Prostate gland (tissue), 2 donors: ENCODE measurements around the gene RDH8. TPM values are rescaled to one million over a fixed set of nuclear protein-coding genes. Genes with fewer than 3 reads are reported as not detected.

Source experiments
- DNase-seq: peaks from one replicate; pipeline ENCODE4 v3.0.0-alpha.2; 2019; ENCODE audit warnings: low spot score
- H3K27ac ChIP-seq, 2 donors: fragments of 200-600 bp; sonication (generic); 2 replicates each; pipeline ENCODE4 v1.5.1; 2017 to 2019
- H3K27me3 ChIP-seq: fragments of 200-600 bp; sonication (generic); replicated peaks from 2 replicates; pipeline ENCODE4 v1.5.1; 2019; ENCODE audit not compliant: insufficient read depth
- H3K36me3 ChIP-seq, 2 donors: fragments of 200-600 bp; sonication (generic); 1 replicate in 1 of 2; 2 replicates in 1 of 2; pipeline versions ENCODE4 v1.5.1 to v1.8.1; 2017 to 2019
- H3K4me1 ChIP-seq: fragments of 200-600 bp; sonication (generic); replicated peaks from 2 replicates; pipeline ENCODE4 v1.5.1; 2019
- H3K4me3 ChIP-seq, 2 donors: fragments of 200-600 bp; sonication (generic); 2 replicates each; pipeline ENCODE4 v1.5.1; 2017 to 2019
- H3K9me3 ChIP-seq: fragments of 200-600 bp; sonication (generic); 2 replicates; pipeline ENCODE4 v1.5.1; 2017
- POLR2A ChIP-seq: fragments of 450-650 bp; IDR thresholded peaks from one replicate; pipeline ENCODE4 v1.6.1; 2016; ENCODE audit warnings: antibody characterized with exemption, mild to moderate bottlenecking
- POLR2AphosphoS5 ChIP-seq: sonication (generic); formaldehyde crosslinking; IDR thresholded peaks from one replicate; pipeline ENCODE4 v1.6.1; 2017; ENCODE audit warnings: antibody characterized with exemption
- whole genome bisulfite sequencing: methylation state at CpG from one replicate; pipeline ENCODE4 v1.1.5; 2018; 5-methylcytosine and 5-hydroxymethylcytosine counted together
- intact Hi-C: fragments of 100-400 bp; cut with DNase I; formaldehyde crosslinking; loops from one replicate; pipeline ENCODE4 v1.14.2; 2022
- total RNA-seq, 2 donors: library from RNA; depleted of rRNA; stranded (reverse); fragments of >200 nt; gene quantifications; one replicate each; pipeline ENCODE4 v1.1.0, GENCODE V29; 2016
- TF ChIP-seq, protein P1 (sequence below), 4 experiments: fragments of 200-600 bp in 2 of 4; fragments of 450-650 bp in 2 of 4; sonication (generic) in 2 of 4; IDR thresholded peaks; 1 replicate in 3 of 4; 2 replicates in 1 of 4; pipeline ENCODE4 v1.5.1; 2016 to 2019; ENCODE audit warnings: antibody characterized with exemption in 4 of 4, mild to moderate bottlenecking in 2 of 4, moderate library complexity in 2 of 4

RDH8 gene, protein sequence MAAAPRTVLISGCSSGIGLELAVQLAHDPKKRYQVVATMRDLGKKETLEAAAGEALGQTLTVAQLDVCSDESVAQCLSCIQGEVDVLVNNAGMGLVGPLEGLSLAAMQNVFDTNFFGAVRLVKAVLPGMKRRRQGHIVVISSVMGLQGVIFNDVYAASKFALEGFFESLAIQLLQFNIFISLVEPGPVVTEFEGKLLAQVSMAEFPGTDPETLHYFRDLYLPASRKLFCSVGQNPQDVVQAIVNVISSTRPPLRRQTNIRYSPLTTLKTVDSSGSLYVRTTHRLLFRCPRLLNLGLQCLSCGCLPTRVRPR
- total RNA-seq: not detected

DNA sequence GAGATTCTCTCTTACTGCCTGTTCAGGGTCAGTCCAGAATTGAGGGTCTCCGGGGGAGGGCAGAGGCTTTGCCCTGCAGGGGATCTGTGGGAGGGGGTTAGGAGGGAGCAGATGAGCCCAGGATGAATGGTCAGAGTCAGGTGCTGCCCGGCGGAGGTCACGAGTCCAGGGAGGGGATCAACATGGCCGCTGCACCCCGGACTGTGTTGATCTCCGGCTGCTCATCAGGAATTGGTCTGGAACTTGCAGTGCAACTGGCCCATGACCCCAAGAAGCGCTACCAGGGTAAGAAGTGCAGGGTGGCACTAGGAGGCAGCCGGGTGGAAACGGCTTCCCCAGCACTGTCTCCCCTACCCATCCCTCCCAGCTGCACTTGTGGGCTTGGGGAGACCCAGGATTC is at the start of gene RDH8:
Gene RDH8 (plus strand): TSS at position 168 of the 400 bp plus-strand sequence. CDS start 15 bp downstream, at position 183.
- H3K27me3 ChIP-seq: peaks cover 16% of the 10 kb centered on the region

DNA sequence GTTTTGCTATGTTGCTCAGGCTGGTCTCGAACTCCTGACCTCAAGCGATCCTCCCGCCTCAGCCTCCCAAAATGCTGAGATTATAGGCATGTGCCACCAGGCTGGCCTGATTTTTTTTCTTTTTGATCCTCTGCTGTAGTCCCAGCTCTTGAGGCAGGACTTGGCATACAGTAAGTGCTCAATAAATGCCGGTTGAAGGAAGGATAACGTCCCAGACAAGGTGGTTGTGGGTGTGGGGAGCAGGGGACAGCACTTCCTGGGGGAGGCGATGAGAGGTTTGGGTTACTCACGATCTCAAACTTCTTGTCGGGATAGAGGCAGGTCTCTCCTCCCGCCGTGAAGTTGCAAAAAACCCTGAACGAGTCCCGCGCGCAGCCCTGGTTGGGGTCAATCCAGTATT is 47.3 kb upstream of the RDH8 start:
- Histone ChIP-seq H3K4me1 (no peaks in the 10 kb centered on the region), H3K9me3 (no peaks in the 10 kb centered on the region), H3K4me3 (no peak overlapping the region), H3K36me3 (no peaks in the 10 kb centered on the region), H3K27ac (no peak overlapping the region), H3K27me3 (no peaks in the 10 kb centered on the region)
- TF ChIP-seq POLR2A (no peak), POLR2AphosphoS5 (no peak)
- TF ChIP-seq, protein P1, sequence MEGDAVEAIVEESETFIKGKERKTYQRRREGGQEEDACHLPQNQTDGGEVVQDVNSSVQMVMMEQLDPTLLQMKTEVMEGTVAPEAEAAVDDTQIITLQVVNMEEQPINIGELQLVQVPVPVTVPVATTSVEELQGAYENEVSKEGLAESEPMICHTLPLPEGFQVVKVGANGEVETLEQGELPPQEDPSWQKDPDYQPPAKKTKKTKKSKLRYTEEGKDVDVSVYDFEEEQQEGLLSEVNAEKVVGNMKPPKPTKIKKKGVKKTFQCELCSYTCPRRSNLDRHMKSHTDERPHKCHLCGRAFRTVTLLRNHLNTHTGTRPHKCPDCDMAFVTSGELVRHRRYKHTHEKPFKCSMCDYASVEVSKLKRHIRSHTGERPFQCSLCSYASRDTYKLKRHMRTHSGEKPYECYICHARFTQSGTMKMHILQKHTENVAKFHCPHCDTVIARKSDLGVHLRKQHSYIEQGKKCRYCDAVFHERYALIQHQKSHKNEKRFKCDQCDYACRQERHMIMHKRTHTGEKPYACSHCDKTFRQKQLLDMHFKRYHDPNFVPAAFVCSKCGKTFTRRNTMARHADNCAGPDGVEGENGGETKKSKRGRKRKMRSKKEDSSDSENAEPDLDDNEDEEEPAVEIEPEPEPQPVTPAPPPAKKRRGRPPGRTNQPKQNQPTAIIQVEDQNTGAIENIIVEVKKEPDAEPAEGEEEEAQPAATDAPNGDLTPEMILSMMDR (IDR thresholded peaks at IDR 0.05): no peak
- WGBS: 48% methylated on average over 11 of the region's 14 CpGs
- intact Hi-C loops: no loop called here
- DNase-seq: no peak

More for the DNA sequence above, at the start of gene RDH8:
- TF ChIP-seq, protein P1 (IDR thresholded peaks at IDR 0.05): no peak
- TF ChIP-seq POLR2A: no peak
- no peak for TF ChIP-seq POLR2AphosphoS5
- WGBS: 59% methylated on average over 10 of the region's 10 CpGs
- no peak within 1 kb of the TSS for H3K4me3 ChIP-seq
- intact Hi-C loops: no loop called here
- no peaks in the 10 kb centered on the region for H3K36me3 ChIP-seq
- no peaks in the 10 kb centered on the region for H3K9me3 ChIP-seq
- DNase-seq: no peak
- H3K4me1 ChIP-seq: no peaks in the 10 kb centered on the region
- H3K27ac ChIP-seq: no peak within 1 kb of the TSS

DNA sequence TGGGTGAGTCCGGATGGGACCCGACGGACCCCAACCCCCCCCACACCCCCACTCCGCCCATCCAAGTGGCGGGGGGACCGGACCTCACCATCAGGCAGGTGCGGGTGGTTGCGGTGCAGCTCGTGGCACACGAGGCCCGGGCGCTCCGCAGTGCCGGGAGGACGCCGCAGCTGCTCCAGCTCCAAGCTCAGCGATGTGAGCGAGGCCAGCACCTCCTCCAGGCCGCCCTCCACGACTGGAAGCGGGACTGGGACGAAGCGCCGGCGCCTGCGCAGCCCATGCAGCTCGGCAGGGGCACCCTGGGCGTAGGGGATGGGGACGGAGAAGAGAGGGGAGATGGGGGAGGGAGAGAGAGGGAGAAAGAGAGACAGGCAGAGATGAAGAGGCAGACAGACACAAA is 46.8 kb upstream of the RDH8 start:
- no peaks in the 10 kb centered on the region for H3K36me3 ChIP-seq

DNA sequence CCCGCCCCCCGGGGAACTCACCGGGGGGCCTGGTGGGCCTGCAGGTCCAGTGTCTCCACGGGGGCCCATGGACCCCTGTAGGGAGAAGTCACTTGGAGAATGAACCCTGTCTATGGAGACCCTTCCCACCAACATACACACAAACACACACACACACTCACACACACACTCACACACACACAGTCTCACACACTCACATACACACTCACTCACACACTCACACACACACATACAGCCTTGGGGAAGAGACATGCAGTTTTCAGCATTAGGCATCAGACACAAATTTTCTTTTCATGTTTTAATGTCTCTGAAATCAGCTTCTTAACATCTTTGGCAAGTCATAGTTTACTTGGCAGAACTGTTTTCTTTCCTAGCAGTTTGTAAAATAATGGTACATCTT is 46.0 kb upstream of the RDH8 start:
- no peak for DNase-seq
- intact Hi-C loops: no loop called here
- TF ChIP-seq POLR2AphosphoS5 (no peak), POLR2A (no peak)
- TF ChIP-seq, protein P1 (IDR thresholded peaks at IDR 0.05): no peak
- H3K4me1 ChIP-seq: no peaks in the 10 kb centered on the region
- 38% methylated on average over 4 of the region's 4 CpGs for WGBS
- H3K36me3 ChIP-seq: no peaks in the 10 kb centered on the region
- no peaks in the 10 kb centered on the region for H3K27me3 ChIP-seq
- no peak overlapping the region for H3K4me3 ChIP-seq
- no peaks in the 10 kb centered on the region for H3K9me3 ChIP-seq
- H3K27ac ChIP-seq: no peak overlapping the region

More for the DNA sequence above, 46.8 kb upstream of the RDH8 start:
- H3K4me1 ChIP-seq: no peaks in the 10 kb centered on the region
- TF ChIP-seq, protein P1 (IDR thresholded peaks at IDR 0.05): no peak
- no peak for TF ChIP-seq POLR2AphosphoS5
- TF ChIP-seq POLR2A: no peak
- WGBS: 18% methylated on average over 23 of the region's 29 CpGs
- H3K9me3 ChIP-seq: no peaks in the 10 kb centered on the region
- intact Hi-C loops: no loop called here
- H3K27me3 ChIP-seq: no peaks in the 10 kb centered on the region
- H3K27ac ChIP-seq: no peak overlapping the region
- no peak for DNase-seq
- H3K4me3 ChIP-seq: no peak overlapping the region
